ENCODE results near the gene KRT6C.

The KRT6C gene

DNA sequence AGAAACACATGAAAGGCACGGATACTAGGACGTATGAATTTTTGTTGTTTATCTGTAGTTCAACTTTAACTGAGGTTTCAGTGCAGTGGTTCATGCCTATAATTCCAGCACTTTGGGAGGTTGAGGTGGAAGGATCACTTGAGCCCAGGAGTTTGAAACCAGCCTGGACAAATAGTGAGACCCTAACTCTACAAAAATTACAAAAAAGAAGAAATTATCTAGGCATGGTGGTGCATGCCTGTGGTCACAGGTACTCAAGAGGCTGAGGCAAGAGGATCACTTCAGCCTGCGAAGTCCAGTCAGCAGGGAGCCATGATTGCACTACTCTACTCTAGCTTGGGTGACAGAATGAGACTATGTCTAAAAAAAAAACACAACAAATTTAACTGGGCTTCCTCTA is 29.6 kb downstream of the KRT6C start:
- no peak for TF ChIP-seq CTCF (conservative IDR thresholded peaks at IDR 0.05; ENCODE audit: low read depth, low read length)
- DNase-seq (ENCODE audit: low read depth): no peak
- no peak overlapping the region for H3K4me3 ChIP-seq (ENCODE audit: low read depth, low read length)

- no peak overlapping the region for H3K4me3 ChIP-seq (ENCODE audit: low read depth, low read length)
- peak; percentile 74 for DNase-seq (ENCODE audit: low read depth)
- peak; percentile 38 for TF ChIP-seq CTCF (conservative IDR thresholded peaks at IDR 0.05; ENCODE audit: low read depth, low read length)
Measured at GRCh38 chr12:52442600-52443061, 31.0 kb downstream of the KRT6C start.

GRCh38 chr12:52441320-52441911 is 32.2 kb downstream of the KRT6C start:
- H3K4me3 ChIP-seq (ENCODE audit: low read depth, low read length): no peak overlapping the region
- peak; percentile 25 for DNase-seq (ENCODE audit: low read depth)
- TF ChIP-seq CTCF (conservative IDR thresholded peaks at IDR 0.05; ENCODE audit: low read depth, low read length): no peak

DNA sequence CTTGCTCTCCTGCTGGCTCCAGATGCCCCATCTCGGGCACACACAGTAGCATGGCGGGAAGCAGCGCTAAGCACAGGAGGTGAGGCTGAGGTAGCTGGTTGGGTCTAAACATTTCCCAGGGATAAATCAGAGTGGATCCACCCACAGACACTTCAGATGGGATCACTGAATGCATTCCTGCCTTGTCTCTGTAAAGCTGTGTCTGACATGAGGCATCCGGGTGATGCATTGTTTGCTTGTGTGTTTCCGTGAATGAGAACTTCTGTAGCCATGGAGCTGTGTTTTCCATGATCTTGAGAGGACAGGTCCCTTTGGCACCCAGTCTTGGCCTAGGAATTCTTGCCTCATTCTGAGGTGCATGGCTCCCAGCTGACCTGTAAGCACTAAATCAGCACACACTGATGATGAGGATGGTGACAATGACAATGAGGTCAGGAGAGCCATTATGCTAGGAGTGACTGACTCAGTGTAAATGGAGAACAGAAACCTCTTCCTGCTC is 32.7 kb downstream of the KRT6C start:
- DNase-seq (ENCODE audit: low read depth): peak; percentile 38
- H3K4me3 ChIP-seq (ENCODE audit: low read depth, low read length): no peak overlapping the region
- no peak for TF ChIP-seq CTCF (conservative IDR thresholded peaks at IDR 0.05; ENCODE audit: low read depth, low read length)

GRCh38 chr12:52439845-52440244 is 33.8 kb downstream of the KRT6C start:
- no peak for DNase-seq (ENCODE audit: low read depth)
- TF ChIP-seq CTCF (conservative IDR thresholded peaks at IDR 0.05; ENCODE audit: low read depth, low read length): no peak
- no peak overlapping the region for H3K4me3 ChIP-seq (ENCODE audit: low read depth, low read length)

DNA sequence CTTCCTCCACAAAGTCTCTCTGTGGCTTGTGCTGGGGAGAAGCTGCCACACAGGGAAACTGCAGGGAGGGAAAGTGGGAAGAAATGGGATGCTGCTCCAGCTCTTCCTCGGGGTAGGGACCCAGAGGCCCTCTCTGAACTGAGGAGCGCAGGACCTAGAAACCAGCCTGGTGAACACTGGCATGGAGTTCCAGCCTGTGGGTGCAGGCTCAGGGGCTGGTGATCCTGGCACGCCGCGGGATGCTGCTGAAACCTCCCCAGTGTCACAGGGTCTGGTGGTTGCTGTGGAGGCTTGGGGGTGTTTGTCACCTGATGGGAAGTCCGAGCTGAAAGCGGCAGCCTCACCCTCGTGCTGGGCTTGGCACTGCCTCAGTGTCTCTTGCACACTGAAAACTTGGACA is 34.2 kb downstream of the KRT6C start:
- no peak overlapping the region for H3K4me3 ChIP-seq (ENCODE audit: low read depth, low read length)
- no peak for DNase-seq (ENCODE audit: low read depth)
- no peak for TF ChIP-seq CTCF (conservative IDR thresholded peaks at IDR 0.05; ENCODE audit: low read depth, low read length)
